Choroid plexus epithelial cell (primary cell): ENCODE measurements around the gene STX1A.

Experiments
- DNase-seq: peaks from one replicate; pipeline ENCODE4 v3.0.0-alpha.2; 2010; ENCODE audit warnings: low read depth
- H3K4me3 ChIP-seq: 2 replicates; pipeline ENCODE4 v1.5.1; 2011; ENCODE audit warnings: low read depth, mild to moderate bottlenecking, control low read depth, low read length, moderate library complexity
- CTCF ChIP-seq: conservative IDR thresholded peaks from 2 replicates; pipeline ENCODE4 v1.5.1; 2011; ENCODE audit warnings: low read depth, mild to moderate bottlenecking, control low read depth, inconsistent platforms, low read length, moderate library complexity

The STX1A gene

GRCh38 chr7:73702226-73702625 is 17.2 kb downstream of the STX1A start:
- no peak for TF ChIP-seq CTCF

DNA sequence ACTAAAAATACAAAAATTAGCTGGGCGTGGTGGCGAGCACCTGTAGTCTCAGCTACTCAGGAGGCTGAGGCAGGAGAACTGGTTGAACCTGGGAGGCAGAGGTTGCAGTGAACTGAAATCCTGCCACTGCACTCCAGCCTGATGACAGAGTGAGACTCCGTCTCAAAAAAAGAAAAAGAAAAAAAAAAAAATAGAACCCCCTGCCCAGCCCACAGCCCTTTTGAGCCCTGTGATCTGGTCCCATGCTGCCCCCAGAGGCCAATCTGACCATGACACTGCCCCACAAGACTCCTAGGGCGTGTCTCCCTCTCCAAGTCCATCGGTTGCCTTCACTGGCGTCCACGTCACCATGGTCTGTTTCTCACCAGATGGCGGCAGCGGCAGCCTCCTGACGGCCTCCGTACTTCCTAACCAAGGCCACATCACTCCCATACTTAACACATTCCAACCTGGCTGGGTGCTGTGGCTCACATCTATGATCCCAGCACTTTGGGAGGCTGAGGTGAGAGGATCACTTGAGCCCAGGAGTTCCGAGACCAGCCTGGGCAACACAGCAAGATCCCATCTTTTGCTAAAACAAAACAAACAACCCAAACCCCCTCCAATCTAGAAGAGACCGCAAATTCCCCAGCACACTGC is 18.0 kb downstream of the STX1A start:
- DNase-seq, result peak; percentile 72
- no peak overlapping the region for H3K4me3 ChIP-seq
- TF ChIP-seq CTCF, result peak; percentile 66

More at GRCh38 chr7:73702226-73702625, 17.2 kb downstream of the STX1A start:
- H3K4me3 ChIP-seq, result no peak overlapping the region
- DNase-seq, result no peak

- no peak overlapping the region for H3K4me3 ChIP-seq
- DNase-seq, result no peak
- no peak for TF ChIP-seq CTCF
Observed at GRCh38 chr7:73700581-73701134, 18.8 kb downstream of the STX1A start.

DNA sequence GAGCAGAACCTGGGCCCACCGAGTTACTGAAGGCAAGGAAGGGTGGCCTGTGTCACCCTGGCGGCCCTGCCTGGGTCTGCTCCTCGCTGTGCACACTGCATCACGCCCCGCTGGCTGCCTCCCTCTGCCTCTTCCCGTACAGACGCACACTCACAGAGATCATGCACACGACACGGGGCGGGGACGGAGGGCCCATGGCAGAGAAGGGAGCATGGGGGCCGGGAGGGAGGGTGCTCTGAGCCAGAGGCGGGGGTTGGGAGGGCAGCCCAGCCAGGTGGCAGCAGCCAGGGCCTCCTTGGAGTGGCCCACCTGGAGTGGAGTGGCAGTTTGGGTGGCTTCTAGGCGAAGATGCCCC is 19.4 kb downstream of the STX1A start:
- no peak for TF ChIP-seq CTCF
- H3K4me3 ChIP-seq, result no peak overlapping the region
- no peak for DNase-seq

DNA sequence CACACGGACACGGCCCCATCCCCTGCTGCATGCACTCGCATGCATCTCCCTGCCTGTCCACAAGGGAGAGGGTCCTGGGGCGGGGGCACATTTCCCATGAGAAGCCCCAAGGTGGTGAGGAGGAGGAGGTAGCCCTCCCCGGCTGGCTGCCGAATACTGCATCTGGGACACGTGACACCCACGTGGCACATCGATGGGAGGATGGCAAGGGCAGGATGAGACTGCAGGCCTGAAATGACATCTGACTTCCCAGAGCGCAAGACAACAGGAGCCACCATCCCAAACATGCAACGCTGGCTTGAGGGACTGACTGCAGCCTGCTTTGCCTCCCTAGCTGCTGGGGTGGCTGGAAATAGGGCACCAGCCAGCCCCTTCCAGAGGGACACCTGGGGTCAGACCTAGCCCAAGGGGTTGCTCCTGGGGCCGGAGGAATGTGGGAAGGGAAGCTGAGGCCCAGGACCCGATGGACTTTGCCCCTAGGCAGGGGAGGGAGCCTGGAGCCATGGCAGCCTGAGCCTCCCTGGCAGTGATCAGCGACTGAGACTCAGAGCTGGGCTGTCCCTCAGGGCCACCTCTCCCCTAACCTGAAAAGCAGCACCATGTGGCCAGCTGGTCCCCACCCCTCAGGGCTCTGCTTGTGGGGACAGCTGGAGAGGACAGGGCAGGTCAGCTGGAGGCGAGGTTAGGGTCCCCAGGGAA is 19.9 kb downstream of the STX1A start:
- no peak for DNase-seq
- TF ChIP-seq CTCF, result no peak
- no peak overlapping the region for H3K4me3 ChIP-seq

- DNase-seq, result no peak
- H3K4me3 ChIP-seq, result no peak overlapping the region
- no peak for TF ChIP-seq CTCF
Observed at GRCh38 chr7:73698410-73698809, 21.1 kb downstream of the STX1A start.
